Sigmoid colon (tissue), 4 donors: Measurements from ENCODE around the gene H2AZ2.

Experiments used
- EP300 ChIP-seq, 4 donors: sonication (generic); formaldehyde crosslinking; IDR thresholded peaks; one replicate each; pipeline ENCODE4 v1.6.1; 2017; ENCODE audit warnings: antibody characterized with exemption in 4 of 4
- POLR2A ChIP-seq, 2 donors: fragments of 450-650 bp; IDR thresholded peaks; one replicate each; pipeline ENCODE4 v1.6.1; 2016; ENCODE audit warnings: antibody characterized with exemption in 2 of 2, mild to moderate bottlenecking in 2 of 2, moderate library complexity in 2 of 2
- TF ChIP-seq, protein P1 (sequence below), 4 experiments: fragments of 450-650 bp in 3 of 4; fragments of 200-600 bp in 1 of 4; IDR thresholded peaks; one replicate each; pipeline ENCODE4 v1.5.1; 2016 to 2019; ENCODE audit warnings: antibody characterized with exemption in 4 of 4, mild to moderate bottlenecking in 3 of 4, moderate library complexity in 2 of 4

DNA sequence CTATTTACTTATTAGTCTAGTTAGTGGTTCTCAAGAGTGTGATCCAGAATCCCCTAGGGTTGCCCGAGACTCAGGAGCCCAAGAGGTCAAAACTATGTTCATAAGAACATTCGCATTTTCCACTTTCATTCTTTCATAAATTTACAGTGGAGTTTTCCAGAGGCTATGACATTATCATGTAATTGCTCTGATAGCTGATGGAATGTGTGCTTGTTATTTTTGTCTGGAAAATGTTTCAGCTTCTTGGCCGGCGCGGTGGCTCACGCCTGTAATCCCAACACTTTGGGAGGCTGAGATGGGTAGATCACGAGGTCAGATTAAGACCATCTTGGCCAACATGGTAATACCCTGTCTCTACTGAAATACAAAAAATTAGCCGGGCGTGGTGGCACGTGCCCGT, 27.4 kb upstream of the H2AZ2 start:
- TF ChIP-seq, protein P1, sequence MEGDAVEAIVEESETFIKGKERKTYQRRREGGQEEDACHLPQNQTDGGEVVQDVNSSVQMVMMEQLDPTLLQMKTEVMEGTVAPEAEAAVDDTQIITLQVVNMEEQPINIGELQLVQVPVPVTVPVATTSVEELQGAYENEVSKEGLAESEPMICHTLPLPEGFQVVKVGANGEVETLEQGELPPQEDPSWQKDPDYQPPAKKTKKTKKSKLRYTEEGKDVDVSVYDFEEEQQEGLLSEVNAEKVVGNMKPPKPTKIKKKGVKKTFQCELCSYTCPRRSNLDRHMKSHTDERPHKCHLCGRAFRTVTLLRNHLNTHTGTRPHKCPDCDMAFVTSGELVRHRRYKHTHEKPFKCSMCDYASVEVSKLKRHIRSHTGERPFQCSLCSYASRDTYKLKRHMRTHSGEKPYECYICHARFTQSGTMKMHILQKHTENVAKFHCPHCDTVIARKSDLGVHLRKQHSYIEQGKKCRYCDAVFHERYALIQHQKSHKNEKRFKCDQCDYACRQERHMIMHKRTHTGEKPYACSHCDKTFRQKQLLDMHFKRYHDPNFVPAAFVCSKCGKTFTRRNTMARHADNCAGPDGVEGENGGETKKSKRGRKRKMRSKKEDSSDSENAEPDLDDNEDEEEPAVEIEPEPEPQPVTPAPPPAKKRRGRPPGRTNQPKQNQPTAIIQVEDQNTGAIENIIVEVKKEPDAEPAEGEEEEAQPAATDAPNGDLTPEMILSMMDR (IDR thresholded peaks at IDR 0.05) = no peak
- TF ChIP-seq POLR2A (IDR thresholded peaks at IDR 0.05) (no peak), EP300 (IDR thresholded peaks at IDR 0.05) (no peak)
